Measurements from ENCODE around the gene RDM1. TPM values are rescaled to one million over a fixed set of nuclear protein-coding genes. Genes with fewer than 3 reads are reported as not detected.

The RDM1 gene
- polyA plus RNA-seq, 1 donor (not counting 4 experiments of a cell fraction or from before 2014, with no cell fraction given): 1.1 TPM

DNA sequence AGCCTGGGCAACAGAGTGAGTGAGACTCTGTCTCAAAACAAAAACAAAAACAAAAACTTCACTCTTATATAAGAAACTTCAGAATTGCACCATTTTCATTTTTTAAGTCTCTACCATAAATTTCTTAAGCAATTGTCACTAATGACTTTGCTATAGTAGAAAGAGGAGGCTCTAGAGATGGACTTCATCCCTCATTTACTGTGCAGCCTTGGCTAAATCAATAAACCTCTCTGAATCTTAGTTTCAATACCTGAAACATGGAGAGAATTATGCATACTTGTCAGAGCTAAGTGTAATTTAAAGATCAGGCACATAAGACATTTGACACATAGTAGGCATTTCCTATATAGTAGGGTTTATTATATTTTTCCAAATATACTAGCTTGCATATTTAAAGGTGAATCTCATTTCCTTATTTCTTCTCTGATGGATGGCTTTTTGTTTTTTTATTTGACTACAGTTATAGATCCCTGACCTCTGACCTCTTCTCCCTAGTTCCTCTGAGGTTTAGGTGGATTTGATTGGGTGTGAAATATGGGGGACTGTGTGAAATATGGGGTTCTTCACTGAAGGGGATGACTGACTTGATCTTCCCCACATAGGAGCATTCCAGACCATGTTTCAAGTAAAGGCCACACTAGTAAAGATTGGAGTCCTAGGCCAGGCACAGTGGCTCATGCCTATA lies 53.1 kb downstream of the RDM1 start:
- Histone ChIP-seq H2AFZ (ENCODE audit: control insufficient read depth, low read length) (no peak overlapping the region), H4K20me1 (ENCODE audit: control insufficient read depth, extremely low read depth, insufficient read depth, low read length) (no peaks in the 10 kb centered on the region), H3K9ac (ENCODE audit: control insufficient read depth, extremely low read depth, insufficient read depth, low read length) (no peak overlapping the region), H3K27me3 (ENCODE audit: control insufficient read depth, extremely low read depth, insufficient read depth, low read length) (no peaks in the 10 kb centered on the region), H3K4me1 (ENCODE audit: control insufficient read depth, extremely low read depth, insufficient read depth, low read length) (peaks cover 5% of the 10 kb centered on the region), H3K27ac (ENCODE audit: control insufficient read depth, insufficient read depth, low read length) (no peak overlapping the region), H3K79me2 (ENCODE audit: control insufficient read depth, insufficient read depth, low read length) (no peaks in the 10 kb centered on the region), H3K9me1 (ENCODE audit: control insufficient read depth, extremely low read depth, insufficient read depth, low read length) (no peaks in the 10 kb centered on the region), H3K9me3 (ENCODE audit: control insufficient read depth, low read depth, low read length) (no peaks in the 10 kb centered on the region), H3K4me3 (ENCODE audit: control insufficient read depth in 2 of 3, extremely low read depth in 1 of 3, insufficient read depth in 2 of 3, low read depth in 1 of 3, low read length in 3 of 3) (no peak overlapping the region), H3K36me3 (ENCODE audit: control insufficient read depth in 2 of 2, extremely low read depth in 1 of 2, insufficient read depth in 2 of 2, low read length in 2 of 2) (no peaks in the 10 kb centered on the region), H3K4me2 (ENCODE audit: control insufficient read depth, extremely low read depth, insufficient read depth, low read depth, low read length) (no peak overlapping the region)
- dilution Hi-C loops (cut with MboI; ENCODE audit: extremely low pct_ligation_motif_present, low sequenced_read_pairs): no loop called here
- DNase-seq (ENCODE audit: low read depth, low spot score) (no peak), FAIRE-seq (no peak)
- TF ChIP-seq EZH2 (IDR thresholded peaks at IDR 0.05; ENCODE audit: low read length): no peak

DNA sequence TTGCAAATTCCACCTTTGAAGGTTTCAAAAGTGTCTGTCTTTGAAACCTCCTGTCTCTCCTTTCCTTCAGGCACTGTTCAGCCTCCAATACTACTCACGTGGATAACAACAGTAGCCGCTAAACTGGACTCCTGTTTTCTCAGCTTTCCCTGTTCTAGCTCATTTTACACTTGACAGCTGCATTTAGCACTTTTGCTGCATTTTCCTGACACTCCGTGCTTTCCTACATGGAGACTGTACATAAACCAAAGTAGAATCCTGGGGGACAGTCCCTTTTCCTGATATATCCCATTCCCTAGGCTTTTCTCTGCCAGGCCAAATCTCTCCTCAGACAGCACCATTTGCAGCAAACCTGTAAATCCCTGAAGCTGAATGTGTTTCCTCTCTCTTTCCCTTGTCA lies 54.0 kb downstream of the RDM1 start:
- H3K4me2 ChIP-seq (ENCODE audit: control insufficient read depth, extremely low read depth, insufficient read depth, low read depth, low read length): no peak overlapping the region
- H3K9me1 ChIP-seq (ENCODE audit: control insufficient read depth, extremely low read depth, insufficient read depth, low read length): no peaks in the 10 kb centered on the region
- peaks cover 5% of the 10 kb centered on the region for H3K4me1 ChIP-seq (ENCODE audit: control insufficient read depth, extremely low read depth, insufficient read depth, low read length)
- no peak overlapping the region for H3K27ac ChIP-seq (ENCODE audit: control insufficient read depth, insufficient read depth, low read length)
- no peaks in the 10 kb centered on the region for H3K9me3 ChIP-seq (ENCODE audit: control insufficient read depth, low read depth, low read length)
- dilution Hi-C loops (cut with MboI; ENCODE audit: extremely low pct_ligation_motif_present, low sequenced_read_pairs): no loop called here
- no peak overlapping the region for H3K9ac ChIP-seq (ENCODE audit: control insufficient read depth, extremely low read depth, insufficient read depth, low read length)
- DNase-seq (ENCODE audit: low read depth, low spot score) (no peak), FAIRE-seq (no peak)
- TF ChIP-seq CTCF (optimal IDR thresholded peaks at IDR 0.05 in 1 of 3, IDR thresholded peaks at IDR 0.05 in 1 of 3, conservative IDR thresholded peaks at IDR 0.05 in 1 of 3; ENCODE audit: extremely low read depth in 1 of 3, insufficient read depth in 2 of 3, low read length in 3 of 3): no peak
- TF ChIP-seq EZH2 (IDR thresholded peaks at IDR 0.05; ENCODE audit: low read length): no peak
- H4K20me1 ChIP-seq (ENCODE audit: control insufficient read depth, extremely low read depth, insufficient read depth, low read length): no peaks in the 10 kb centered on the region
- H3K79me2 ChIP-seq (ENCODE audit: control insufficient read depth, insufficient read depth, low read length): no peaks in the 10 kb centered on the region
- H2AFZ ChIP-seq (ENCODE audit: control insufficient read depth, low read length): no peak overlapping the region
- H3K27me3 ChIP-seq (ENCODE audit: control insufficient read depth, extremely low read depth, insufficient read depth, low read length): no peaks in the 10 kb centered on the region
- no peaks in the 10 kb centered on the region for H3K36me3 ChIP-seq (ENCODE audit: control insufficient read depth in 2 of 2, extremely low read depth in 1 of 2, insufficient read depth in 2 of 2, low read length in 2 of 2)
- no peak overlapping the region for H3K4me3 ChIP-seq (ENCODE audit: control insufficient read depth in 2 of 3, extremely low read depth in 1 of 3, insufficient read depth in 2 of 3, low read depth in 1 of 3, low read length in 3 of 3)

DNA sequence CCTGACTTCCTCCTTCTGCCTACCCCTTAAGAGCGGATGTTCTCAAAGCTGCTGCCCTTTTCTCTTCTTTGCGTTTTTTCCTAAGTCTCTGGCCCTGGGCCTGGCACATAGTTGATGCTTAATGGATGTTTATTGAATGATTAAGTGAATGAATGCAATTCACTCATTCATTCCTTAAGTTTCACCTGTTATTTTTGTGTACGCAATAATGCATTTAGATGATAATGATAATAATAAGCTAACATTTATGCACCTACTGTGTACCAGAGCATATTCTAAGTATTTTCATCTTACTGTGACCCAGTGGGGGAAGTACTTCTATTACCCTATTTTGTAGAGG lies 54.8 kb downstream of the RDM1 start:
- Histone ChIP-seq H3K4me3 (ENCODE audit: control insufficient read depth in 2 of 3, extremely low read depth in 1 of 3, insufficient read depth in 2 of 3, low read depth in 1 of 3, low read length in 3 of 3) (no peak overlapping the region), H3K9me1 (ENCODE audit: control insufficient read depth, extremely low read depth, insufficient read depth, low read length) (no peaks in the 10 kb centered on the region), H3K79me2 (ENCODE audit: control insufficient read depth, insufficient read depth, low read length) (no peaks in the 10 kb centered on the region), H3K9me3 (ENCODE audit: control insufficient read depth, low read depth, low read length) (no peaks in the 10 kb centered on the region), H3K4me2 (ENCODE audit: control insufficient read depth, extremely low read depth, insufficient read depth, low read depth, low read length) (no peak overlapping the region), H3K27ac (ENCODE audit: control insufficient read depth, insufficient read depth, low read length) (no peak overlapping the region), H4K20me1 (ENCODE audit: control insufficient read depth, extremely low read depth, insufficient read depth, low read length) (no peaks in the 10 kb centered on the region), H3K36me3 (ENCODE audit: control insufficient read depth in 2 of 2, extremely low read depth in 1 of 2, insufficient read depth in 2 of 2, low read length in 2 of 2) (no peaks in the 10 kb centered on the region), H2AFZ (ENCODE audit: control insufficient read depth, low read length) (no peak overlapping the region), H3K27me3 (ENCODE audit: control insufficient read depth, extremely low read depth, insufficient read depth, low read length) (no peaks in the 10 kb centered on the region), H3K4me1 (ENCODE audit: control insufficient read depth, extremely low read depth, insufficient read depth, low read length) (peaks cover 5% of the 10 kb centered on the region), H3K9ac (ENCODE audit: control insufficient read depth, extremely low read depth, insufficient read depth, low read length) (no peak overlapping the region)
- dilution Hi-C loops (cut with MboI; ENCODE audit: extremely low pct_ligation_motif_present, low sequenced_read_pairs): no loop called here
- FAIRE-seq (no peak), DNase-seq (ENCODE audit: low read depth, low spot score) (no peak)
- no peak for TF ChIP-seq CTCF (optimal IDR thresholded peaks at IDR 0.05 in 1 of 3, IDR thresholded peaks at IDR 0.05 in 1 of 3, conservative IDR thresholded peaks at IDR 0.05 in 1 of 3; ENCODE audit: extremely low read depth in 1 of 3, insufficient read depth in 2 of 3, low read length in 3 of 3)
- no peak for TF ChIP-seq EZH2 (IDR thresholded peaks at IDR 0.05; ENCODE audit: low read length)
